Endothelial cell of umbilical vein (primary cell): Measurements from ENCODE around the gene C9orf152. TPM values are rescaled to one million over a fixed set of nuclear protein-coding genes. Genes with fewer than 3 reads are reported as not detected.

Source experiments
- BruUV-seq: library from RNA; stranded (reverse); fragments of 400-500 nt; replicated peaks from 2 replicates; lab custom pipeline; 2021; lab: Mats Ljungman, UMichigan
- CTCF ChIA-PET: fragments of 300-600, 350-600 bp; sonication (Branson Sonifier 250); formaldehyde crosslinking; loops from one replicate; lab custom pipeline; 2021; ENCODE audit warnings: antibody characterized with exemption, inconsistent platforms; lab: Charles Lee
- POLR2A ChIA-PET: fragments of 300-600, 350-600 bp; sonication (Branson Sonifier 250); formaldehyde crosslinking; loops from one replicate; lab custom pipeline; 2021; ENCODE audit warnings: antibody characterized with exemption, inconsistent platforms; lab: Charles Lee
- DNase-seq: peaks from one replicate; pipeline ENCODE4 v3.0.0-alpha.2; 2011; ENCODE audit warnings: low read depth, low spot score
- FAIRE-seq: peaks from 2 replicates; lab custom pipeline; 2011; peaks lifted over from hg19 to GRCh38; lab: Jason Lieb, UNC
- H2AFZ ChIP-seq: 2 replicates; pipeline ENCODE4 v1.6.0; 2012; ENCODE audit warnings: low read depth, low read length, control low read depth, inconsistent platforms
- H3K27ac ChIP-seq: 2 replicates; pipeline ENCODE4 v1.5.1; 2011; ENCODE audit warnings: low read depth, mild to moderate bottlenecking, control low read depth, low read length, moderate library complexity; ENCODE audit not compliant: insufficient read depth
- H3K27me3 ChIP-seq, 2 experiments: 2 replicates each; pipeline versions ENCODE4 v1.6.0 to v1.6.1; 2011; ENCODE audit warnings: low read length in 2 of 2, mixed read lengths in 1 of 2; ENCODE audit not compliant: control insufficient read depth in 2 of 2, insufficient read depth in 2 of 2
- H3K36me3 ChIP-seq, 2 experiments: 2 replicates in 1 of 2; 3 replicates in 1 of 2; pipeline ENCODE4 v1.5.1; 2011; ENCODE audit warnings: low read length in 2 of 2, mild to moderate bottlenecking in 1 of 2, moderate library complexity in 1 of 2; ENCODE audit not compliant: control insufficient read depth in 2 of 2, insufficient read depth in 2 of 2; ENCODE audit errors: extremely low read depth in 1 of 2
- H3K4me1 ChIP-seq: 3 replicates; pipeline ENCODE4 v1.5.1; 2011; ENCODE audit warnings: mild to moderate bottlenecking, low read length; ENCODE audit not compliant: control insufficient read depth, insufficient read depth; ENCODE audit errors: extremely low read depth
- H3K4me2 ChIP-seq: 2 replicates; pipeline ENCODE4 v1.6.1; 2011; ENCODE audit warnings: low read length, control low read depth, mixed read lengths; ENCODE audit not compliant: insufficient read depth
- H3K4me3 ChIP-seq, 3 experiments: fragments of 200-600 bp in 1 of 3; sonication (generic), shearing (Covaris generic) in 1 of 3; replicated peaks in 1 of 3; 2 replicates each; pipeline ENCODE4 v1.5.1; 2011 to 2016; ENCODE audit warnings: control low read depth in 3 of 3, low read length in 3 of 3, mild to moderate bottlenecking in 2 of 3, inconsistent platforms in 1 of 3, low read depth in 1 of 3, moderate library complexity in 1 of 3; ENCODE audit not compliant: insufficient read depth in 1 of 3
- H3K79me2 ChIP-seq: 2 replicates; pipeline ENCODE4 v1.6.0; 2012; ENCODE audit warnings: low read length, inconsistent platforms; ENCODE audit not compliant: control insufficient read depth, insufficient read depth
- H3K9ac ChIP-seq: replicated peaks from 2 replicates; pipeline ENCODE3; 2011; ENCODE audit warnings: low read length, control low read depth; ENCODE audit not compliant: insufficient read depth; ENCODE audit errors: extremely low read depth
- H3K9me1 ChIP-seq: replicated peaks from 3 replicates; pipeline ENCODE4 v1.6.0; 2011; ENCODE audit warnings: mild to moderate bottlenecking, low read length; ENCODE audit not compliant: control insufficient read depth, insufficient read depth; ENCODE audit errors: extremely low read depth
- H3K9me3 ChIP-seq: replicated peaks from 2 replicates; pipeline ENCODE4 v1.5.1; 2012; ENCODE audit warnings: low read length, inconsistent platforms; ENCODE audit not compliant: control insufficient read depth, insufficient read depth
- H4K20me1 ChIP-seq: replicated peaks from 2 replicates; pipeline ENCODE3; 2011; ENCODE audit warnings: mild to moderate bottlenecking, low read length; ENCODE audit not compliant: control insufficient read depth, insufficient read depth; ENCODE audit errors: extremely low read depth
- EZH2 ChIP-seq: IDR thresholded peaks from 2 replicates; pipeline ENCODE4 v1.6.1; 2012; ENCODE audit warnings: borderline replicate concordance, low read depth, mild to moderate bottlenecking, moderate library complexity, low read length, inconsistent platforms; ENCODE audit not compliant: severe bottlenecking
- FOS ChIP-seq: IDR thresholded peaks from 2 replicates; pipeline ENCODE4 v1.6.1; 2011; ENCODE audit warnings: mild to moderate bottlenecking, low read length, moderate library complexity, borderline replicate concordance; ENCODE audit not compliant: insufficient read depth
- GATA2 ChIP-seq: IDR thresholded peaks from 2 replicates; pipeline ENCODE4 v1.7.0; 2011; ENCODE audit warnings: low read depth, mild to moderate bottlenecking, moderate library complexity, mixed read lengths, low read length; ENCODE audit not compliant: insufficient read length, insufficient read depth
- JUN ChIP-seq: IDR thresholded peaks from 2 replicates; pipeline ENCODE4 v1.6.1; 2011; ENCODE audit warnings: borderline replicate concordance, low read depth; ENCODE audit not compliant: insufficient read length, insufficient read depth
- MYC ChIP-seq: IDR thresholded peaks from one replicate; pipeline ENCODE4 v1.6.1; 2011; ENCODE audit warnings: mild to moderate bottlenecking, low read depth, low read length
- POLR2A ChIP-seq: IDR thresholded peaks from 2 replicates; pipeline ENCODE4 v1.6.1; 2012; ENCODE audit warnings: low read depth, mild to moderate bottlenecking, control low read depth, low read length
- POLR2AphosphoS5 ChIP-seq: IDR thresholded peaks from 2 replicates; pipeline ENCODE4 v1.6.1; 2012; ENCODE audit warnings: low read depth, mild to moderate bottlenecking, control low read depth, low read length, moderate library complexity; ENCODE audit not compliant: insufficient read depth
- dilution Hi-C: fragments of 300-500 bp; cut with MboI; formaldehyde crosslinking; loops from one replicate; pipeline ENCODE4 v1.15.0; 2019; ENCODE audit warnings: low sequenced_read_pairs; ENCODE audit not compliant: extremely low pct_ligation_motif_present
- intact Hi-C: fragments of 100-400 bp; cut with micrococcal nuclease; formaldehyde crosslinking; loops from one replicate; pipeline ENCODE4 v1.10.0; 2022
- polyA plus RNA-seq, 4 experiments: library from polyadenylated mRNA; depleted of rRNA in 3 of 4; stranded (reverse) in 3 of 4; unstranded in 1 of 4; fragments of >200 nt; gene quantifications; 2 replicates each; pipeline versions ENCODE4 v1.2.1 to v1.2.3, GENCODE V29; 2011 to 2012; ENCODE audit warnings: missing spikeins in 1 of 4
- total RNA-seq: library from RNA; stranded (reverse); gene quantifications from 2 replicates; pipeline ENCODE4 v1.2.3, GENCODE V29; 2021
- TF ChIP-seq, protein P1 (sequence below), 2 donors: IDR thresholded peaks; 1 replicate in 1 of 2; 2 replicates in 1 of 2; pipeline ENCODE4 v1.5.1; 2011; ENCODE audit warnings: low read length in 2 of 2, mild to moderate bottlenecking in 2 of 2, moderate library complexity in 2 of 2, control low read depth in 1 of 2, inconsistent platforms in 1 of 2, low read depth in 1 of 2; ENCODE audit not compliant: insufficient read depth in 1 of 2; ENCODE audit errors: extremely low read depth in 1 of 2
- TF ChIP-seq, protein P2 (sequence below): IDR thresholded peaks from 2 replicates; pipeline ENCODE4 v1.6.1; 2011; ENCODE audit not compliant: insufficient read depth, insufficient read length

The C9orf152 gene
- total and polyA plus RNA-seq, 2 donors (not counting 3 experiments of a cell fraction or from before 2014, with no cell fraction given): not detected

DNA sequence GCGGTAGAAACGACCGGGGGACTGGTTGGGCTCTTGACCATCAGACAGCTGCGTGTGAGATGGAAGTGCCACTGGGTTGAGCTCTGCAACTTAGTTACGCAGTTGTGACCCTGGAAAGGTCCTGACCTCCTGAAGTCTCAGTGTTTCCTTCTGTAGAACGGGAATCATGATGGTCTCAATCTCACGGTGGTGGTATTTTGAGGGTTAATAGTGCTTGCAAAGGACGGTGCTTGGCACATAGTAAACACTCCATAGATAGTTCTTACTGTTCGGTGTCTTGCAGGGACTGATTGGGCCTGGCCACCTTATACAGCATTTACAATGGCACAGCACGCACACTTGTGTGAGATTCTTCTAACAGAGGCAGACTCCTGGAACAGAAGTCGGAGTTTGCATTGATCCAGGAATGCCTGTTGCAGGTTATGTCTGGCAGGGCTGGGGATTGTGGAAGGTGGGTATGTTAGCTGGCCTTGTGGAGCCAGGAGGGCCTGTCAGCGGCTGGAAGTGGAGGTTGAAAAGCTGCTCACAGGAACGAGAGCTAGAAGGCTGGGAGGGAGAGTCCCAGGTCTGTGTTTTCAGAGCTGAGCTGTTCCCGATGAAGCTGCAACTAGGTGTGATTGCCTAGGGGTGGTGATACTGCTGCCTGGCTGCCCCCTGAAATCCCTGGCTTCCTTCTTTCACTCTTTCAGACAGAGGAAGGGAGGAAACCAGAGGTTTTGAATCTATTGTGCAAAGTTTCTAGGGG lies 49.3 kb upstream of the C9orf152 start:
- BruUV-seq: no TSS peak
- ChIA-PET POLR2A (interaction anchor here (0.5 to 1.1 kb wide), 5 partner anchors 11 to 646 kb away, joined by 3 to 6 read pairs (median 4); no protein-coding TSS in a partner anchor), CTCF (interaction anchor here (0.8 to 4.4 kb wide), 9 partner anchors 12 to 682 kb away, joined by 3 to 29 read pairs (median 3); no protein-coding TSS in a partner anchor)
- DNase-seq (no peak), FAIRE-seq (no peak)
- dilution Hi-C loops: no loop called here
- Histone ChIP-seq H3K36me3 (no peaks in the 10 kb centered on the region), H4K20me1 (no peaks in the 10 kb centered on the region), H3K4me1 (peaks cover 23% of the 10 kb centered on the region), H3K4me2 (peak overlapping the region; percentile 91), H3K27ac (peak overlapping the region; percentile 67), H3K4me3 (peak overlapping the region; percentile 40 to 93 (median 77)), H3K9me3 (no peaks in the 10 kb centered on the region), H3K9ac (peak overlapping the region; percentile 74), H3K79me2 (peaks cover 40% of the 10 kb centered on the region), H2AFZ (peak overlapping the region; percentile 83), H3K27me3 (no peaks in the 10 kb centered on the region), H3K9me1 (no peaks in the 10 kb centered on the region)
- intact Hi-C loops: loop anchor here (2.0 to 10.0 kb wide), 3 partner anchors 74 to 365 kb away; no protein-coding TSS in a partner anchor
- no peak for TF ChIP-seq POLR2A
- TF ChIP-seq FOS: no peak
- no peak for TF ChIP-seq JUN
- TF ChIP-seq, protein P1, sequence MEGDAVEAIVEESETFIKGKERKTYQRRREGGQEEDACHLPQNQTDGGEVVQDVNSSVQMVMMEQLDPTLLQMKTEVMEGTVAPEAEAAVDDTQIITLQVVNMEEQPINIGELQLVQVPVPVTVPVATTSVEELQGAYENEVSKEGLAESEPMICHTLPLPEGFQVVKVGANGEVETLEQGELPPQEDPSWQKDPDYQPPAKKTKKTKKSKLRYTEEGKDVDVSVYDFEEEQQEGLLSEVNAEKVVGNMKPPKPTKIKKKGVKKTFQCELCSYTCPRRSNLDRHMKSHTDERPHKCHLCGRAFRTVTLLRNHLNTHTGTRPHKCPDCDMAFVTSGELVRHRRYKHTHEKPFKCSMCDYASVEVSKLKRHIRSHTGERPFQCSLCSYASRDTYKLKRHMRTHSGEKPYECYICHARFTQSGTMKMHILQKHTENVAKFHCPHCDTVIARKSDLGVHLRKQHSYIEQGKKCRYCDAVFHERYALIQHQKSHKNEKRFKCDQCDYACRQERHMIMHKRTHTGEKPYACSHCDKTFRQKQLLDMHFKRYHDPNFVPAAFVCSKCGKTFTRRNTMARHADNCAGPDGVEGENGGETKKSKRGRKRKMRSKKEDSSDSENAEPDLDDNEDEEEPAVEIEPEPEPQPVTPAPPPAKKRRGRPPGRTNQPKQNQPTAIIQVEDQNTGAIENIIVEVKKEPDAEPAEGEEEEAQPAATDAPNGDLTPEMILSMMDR (IDR thresholded peaks at IDR 0.05; ENCODE audit: extremely low read depth in 1 of 2, insufficient read depth in 1 of 2, low read depth in 1 of 2, low read length in 2 of 2): no peak
- TF ChIP-seq MYC: no peak
- no peak for TF ChIP-seq POLR2AphosphoS5
- no peak for TF ChIP-seq EZH2
- no peak for TF ChIP-seq GATA2
- TF ChIP-seq, protein P2, sequence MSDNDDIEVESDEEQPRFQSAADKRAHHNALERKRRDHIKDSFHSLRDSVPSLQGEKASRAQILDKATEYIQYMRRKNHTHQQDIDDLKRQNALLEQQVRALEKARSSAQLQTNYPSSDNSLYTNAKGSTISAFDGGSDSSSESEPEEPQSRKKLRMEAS: no peak
